GM23338 (cell line): Measurements from ENCODE around the gene PGF. TPM values are rescaled to one million over a fixed set of nuclear protein-coding genes. Genes with fewer than 3 reads are reported as not detected.

ENCODE experiments used
- ATAC-seq: fragments of 200-7000 bp; cut with Tn5 transposase; 3 replicates; pipeline ENCODE4 v1.9.1; 2020
- DNase-seq: peaks from one replicate; pipeline ENCODE4 v3.0.0-alpha.2; 2015; ENCODE audit warnings: low spot score
- H2AFZ ChIP-seq: fragments of 200-600 bp; sonication (generic); 2 replicates; pipeline ENCODE4 v1.8.0; 2016; ENCODE audit warnings: antibody characterized with exemption, mild to moderate bottlenecking, moderate library complexity
- H3F3A ChIP-seq: fragments of 200-600 bp; sonication (generic); replicated peaks from 2 replicates; pipeline ENCODE4 v1.8.0; 2017; ENCODE audit warnings: antibody characterized with exemption, mixed run types, low read depth
- H3K27ac ChIP-seq: fragments of 200-600 bp; sonication (generic); 2 replicates; pipeline ENCODE4 v1.6.1; 2016; ENCODE audit warnings: low read depth
- H3K27me3 ChIP-seq: fragments of 200-600 bp; sonication (generic); 2 replicates; pipeline ENCODE4 v1.8.0; 2016; ENCODE audit warnings: mild to moderate bottlenecking, mixed run types, moderate library complexity; ENCODE audit not compliant: insufficient read depth
- H3K36me3 ChIP-seq: fragments of 200-600 bp; sonication (generic); 2 replicates; pipeline ENCODE4 v1.8.0; 2016; ENCODE audit warnings: mild to moderate bottlenecking; ENCODE audit not compliant: insufficient read depth
- H3K4me1 ChIP-seq: fragments of 200-600 bp; sonication (generic); 2 replicates; pipeline ENCODE4 v1.8.0; 2016; ENCODE audit warnings: mild to moderate bottlenecking, moderate library complexity; ENCODE audit not compliant: insufficient read depth
- H3K4me2 ChIP-seq: fragments of 200-600 bp; sonication (generic); 2 replicates; pipeline ENCODE4 v1.7.1; 2017; ENCODE audit warnings: mixed run types
- H3K4me3 ChIP-seq: fragments of 200-600 bp; sonication (generic); 2 replicates; pipeline ENCODE4 v1.6.1; 2016; ENCODE audit warnings: mixed run types
- H3K79me2 ChIP-seq: fragments of 200-600 bp; sonication (generic); replicated peaks from 2 replicates; pipeline ENCODE4 v1.8.0; 2017; ENCODE audit warnings: mild to moderate bottlenecking; ENCODE audit not compliant: insufficient read depth
- H3K9me2 ChIP-seq: fragments of 200-600 bp; sonication (generic); 2 replicates; pipeline ENCODE4 v1.8.0; 2017; ENCODE audit not compliant: insufficient read depth
- H4K20me1 ChIP-seq: fragments of 200-600 bp; sonication (generic); replicated peaks from 2 replicates; pipeline ENCODE4 v1.8.0; 2017; ENCODE audit warnings: mild to moderate bottlenecking; ENCODE audit not compliant: insufficient read depth
- H3K27ac Mint-ChIP-seq: 2 replicates; pipeline ENCODE4 v1.8.0; 2020; ENCODE audit warnings: inconsistent platforms, mild to moderate bottlenecking, moderate library complexity, mixed read lengths
- H3K27me3 Mint-ChIP-seq: 3 replicates; pipeline ENCODE4 v1.8.0; 2022; ENCODE audit warnings: low read depth, mild to moderate bottlenecking, moderate library complexity, mixed read lengths, inconsistent platforms; ENCODE audit not compliant: insufficient read depth, poor library complexity
- H3K36me3 Mint-ChIP-seq: 3 replicates; pipeline ENCODE4 v1.8.0; 2021; ENCODE audit warnings: low read depth, mild to moderate bottlenecking, inconsistent platforms, moderate library complexity, mixed read lengths
- H3K4me1 Mint-ChIP-seq: 3 replicates; pipeline ENCODE4 v1.8.0; 2020; ENCODE audit warnings: mild to moderate bottlenecking, inconsistent platforms, mixed read lengths
- H3K4me3 Mint-ChIP-seq: 3 replicates; pipeline ENCODE4 v1.8.0; 2021; ENCODE audit warnings: moderate library complexity, mild to moderate bottlenecking, inconsistent platforms, mixed read lengths
- H3K9me3 Mint-ChIP-seq: 3 replicates; pipeline ENCODE4 v1.8.0; 2020; ENCODE audit warnings: moderate library complexity, mild to moderate bottlenecking, inconsistent platforms, mixed read lengths
- CREB1 ChIP-seq: fragments of 250-450 bp; sonication (Bioruptor Pico); IDR thresholded peaks from 2 replicates; pipeline ENCODE4 v1.5.0; 2020; ENCODE audit warnings: low read depth, mild to moderate bottlenecking, moderate library complexity
- ETS1 ChIP-seq: IDR thresholded peaks from 2 replicates; pipeline ENCODE4 v1.6.1; 2016; ENCODE audit warnings: antibody characterized with exemption
- EZH2 ChIP-seq: fragments of 200-600 bp; sonication (generic); IDR thresholded peaks from one replicate; pipeline ENCODE4 v1.8.0; 2017; ENCODE audit warnings: antibody characterized with exemption, mild to moderate bottlenecking, low read depth; ENCODE audit not compliant: unreplicated experiment
- EZH2phosphoT487 ChIP-seq: fragments of 200-600 bp; sonication (generic); IDR thresholded peaks from one replicate; pipeline ENCODE4 v1.8.1; 2018; ENCODE audit warnings: antibody characterized with exemption; ENCODE audit not compliant: unreplicated experiment
- JUNB ChIP-seq: IDR thresholded peaks from one replicate; pipeline ENCODE4 v1.6.1; 2016; ENCODE audit warnings: antibody characterized with exemption; ENCODE audit not compliant: unreplicated experiment
- NANOG ChIP-seq: IDR thresholded peaks from 2 replicates; pipeline ENCODE4 v1.6.1; 2016; ENCODE audit warnings: antibody characterized with exemption, borderline replicate concordance
- POLR2AphosphoS5 ChIP-seq: IDR thresholded peaks from 2 replicates; pipeline ENCODE4 v1.6.1; 2016; ENCODE audit warnings: antibody characterized with exemption, low read depth
- REST ChIP-seq: IDR thresholded peaks from one replicate; pipeline ENCODE4 v1.6.1; 2018; ENCODE audit warnings: antibody characterized with exemption; ENCODE audit not compliant: unreplicated experiment
- ZNF462 ChIP-seq: fragments of 250-450 bp; sonication (Bioruptor Pico); IDR thresholded peaks from 2 replicates; pipeline ENCODE4 v1.5.0; 2020; ENCODE audit warnings: mild to moderate bottlenecking, moderate library complexity
- polyA plus RNA-seq: library from polyadenylated mRNA; unstranded; fragments of >200 nt; fragmentation: Nextera tagmentation; extraction: Ambion mirVana; gene quantifications from 2 replicates; pipeline ENCODE4 v1.2.1, GENCODE V29; 2016
- total RNA-seq: library from RNA; depleted of rRNA; stranded (reverse); fragments of >200 nt; shearing (Covaris generic); gene quantifications from 2 replicates; pipeline ENCODE4 v1.2.3, GENCODE V29; 2014

Gene PGF
- total and polyA plus RNA-seq, 2 experiments from 2014 or later: 2.9 to 6.3 TPM

- H3K36me3 ChIP-seq: no peaks in the 10 kb centered on the region
- DNase-seq (no peak), ATAC-seq (no peak)
- H3K79me2 ChIP-seq: no peaks in the 10 kb centered on the region
- H2AFZ ChIP-seq: no peak overlapping the region
- H3K36me3 Mint-ChIP-seq: no peaks in the 10 kb centered on the region
- peaks cover 8% of the 10 kb centered on the region; the same call in 1 of the 2 replicates for H3F3A ChIP-seq
- H3K27ac Mint-ChIP-seq: peak overlapping the region; percentile 8; the same call in 1 of the 2 replicates
- peaks cover 12% of the 10 kb centered on the region for H3K27me3 Mint-ChIP-seq
- no peak overlapping the region for H3K4me2 ChIP-seq
- no peaks in the 10 kb centered on the region for H4K20me1 ChIP-seq
- H3K9me2 ChIP-seq: no peaks in the 10 kb centered on the region
- no peaks in the 10 kb centered on the region for H3K27me3 ChIP-seq
- H3K4me1 ChIP-seq: peaks cover 30% of the 10 kb centered on the region
- peaks cover 42% of the 10 kb centered on the region for H3K4me1 Mint-ChIP-seq
- H3K27ac ChIP-seq: no peak overlapping the region
- no peak for TF ChIP-seq CREB1
- no peak for TF ChIP-seq EZH2
- TF ChIP-seq REST: no peak
- TF ChIP-seq ZNF462 (CRISPR knock-in tag): no peak
- no peak for TF ChIP-seq NANOG
- no peak for TF ChIP-seq JUNB
- TF ChIP-seq POLR2AphosphoS5: no peak
- no peak for TF ChIP-seq EZH2phosphoT487
- TF ChIP-seq ETS1: no peak
- H3K4me3 Mint-ChIP-seq: no peak overlapping the region
- no peak overlapping the region for H3K4me3 ChIP-seq
- H3K9me3 Mint-ChIP-seq: no peaks in the 10 kb centered on the region; the same call in 2 of the 3 replicates
These were observed 27.3 kb upstream of the PGF start for GRCh38 chr14:74982661-74983060.
